Cardiac muscle cell (in vitro differentiated cells and primary cell): ENCODE data around the gene GP9. TPM values are rescaled to one million over a fixed set of nuclear protein-coding genes. Genes with fewer than 3 reads are reported as not detected.
"Not testable (repeated sequence)": the region's sequence is repeated elsewhere in the genome, so short reads cannot be mapped to it uniquely, and the experiment has no call there.

Source experiments
- DNase-seq, 2 donors: peaks; one replicate each; pipeline versions ENCODE4 v3.0.0 to v3.0.0-alpha.2; 2010 to 2017; ENCODE audit warnings: low read depth in 1 of 2, low spot score in 1 of 2
- H3K27ac ChIP-seq: fragments of 200-600 bp; sonication (generic); 2 replicates; pipeline ENCODE4 v1.5.1; 2016
- H3K27me3 ChIP-seq: fragments of 200-600 bp; sonication (generic); 2 replicates; pipeline ENCODE4 v1.6.0; 2016; ENCODE audit warnings: control low read depth
- H3K36me3 ChIP-seq: fragments of 200-600 bp; sonication (generic); 2 replicates; pipeline ENCODE4 v1.5.1; 2016; ENCODE audit warnings: control low read depth
- H3K4me1 ChIP-seq: fragments of 200-600 bp; sonication (generic); 2 replicates; pipeline ENCODE4 v1.8.1; 2017; ENCODE audit warnings: low read depth, mild to moderate bottlenecking, mixed run types
- H3K4me3 ChIP-seq: fragments of 200-600 bp; sonication (generic); 2 replicates; pipeline ENCODE4 v1.5.1; 2016; ENCODE audit warnings: mild to moderate bottlenecking
- H3K9me3 ChIP-seq: fragments of 200-600 bp; sonication (generic); 2 replicates; pipeline ENCODE4 v1.5.1; 2017; ENCODE audit warnings: low read depth, mild to moderate bottlenecking, control low read depth
- CTCF ChIP-seq: IDR thresholded peaks from 2 replicates; pipeline ENCODE4 v1.5.1; 2012; ENCODE audit warnings: low read depth, mild to moderate bottlenecking, low read length
- polyA plus RNA-seq: library from polyadenylated mRNA; unstranded; fragments of >200 nt; fragmentation: Nextera tagmentation; extraction: Ambion mirVana; gene quantifications from 2 replicates; pipeline ENCODE4 v1.2.1, GENCODE V29; 2016
- total RNA-seq: library from RNA; depleted of rRNA; stranded (reverse); fragments of >200 nt; gene quantifications from 2 replicates; pipeline ENCODE4 v1.2.3, GENCODE V29; 2016

GP9 gene
- total and polyA plus RNA-seq, 2 experiments from 2014 or later = not detected

- no peak overlapping the region for H3K27ac ChIP-seq
- no peaks in the 10 kb centered on the region for H3K4me1 ChIP-seq
- no peak overlapping the region for H3K4me3 ChIP-seq
- no peaks in the 10 kb centered on the region for H3K9me3 ChIP-seq
- H3K36me3 ChIP-seq = no peaks in the 10 kb centered on the region
- no peak for DNase-seq
- no peak for TF ChIP-seq CTCF
- no peaks in the 10 kb centered on the region for H3K27me3 ChIP-seq
Measured at GRCh38 chr3:129085165-129085715, 24.7 kb downstream of the GP9 start.

GRCh38 chr3:129085818-129086217 is 25.2 kb downstream of the GP9 start:
- no peaks in the 10 kb centered on the region for H3K27me3 ChIP-seq
- H3K27ac ChIP-seq = no peak overlapping the region
- no peaks in the 10 kb centered on the region for H3K9me3 ChIP-seq
- no peaks in the 10 kb centered on the region for H3K36me3 ChIP-seq
- H3K4me3 ChIP-seq = no peak overlapping the region
- TF ChIP-seq CTCF = no peak
- no peaks in the 10 kb centered on the region for H3K4me1 ChIP-seq
- DNase-seq = no peak

GRCh38 chr3:129087138-129087702 is 26.6 kb downstream of the GP9 start:
- Histone ChIP-seq H3K4me1 (no peaks in the 10 kb centered on the region), H3K27ac (no peak overlapping the region), H3K36me3 (peaks cover 5% of the 10 kb centered on the region), H3K27me3 (no peaks in the 10 kb centered on the region), H3K9me3 (no peaks in the 10 kb centered on the region), H3K4me3 (no peak overlapping the region)
- TF ChIP-seq CTCF = no peak
- peak in 1 of 2 donors; percentile 21 for DNase-seq

- not testable (repeated sequence) for H3K9me3 ChIP-seq, H3K36me3 ChIP-seq, H3K4me3 ChIP-seq, H3K27me3 ChIP-seq, H3K4me1 ChIP-seq, H3K27ac ChIP-seq
- DNase-seq = peak; percentile 32 to 71
Measured at GRCh38 chr3:129087904-129088303, 27.3 kb downstream of the GP9 start.

- not testable (repeated sequence) for H3K27ac ChIP-seq, DNase-seq, H3K9me3 ChIP-seq, H3K4me1 ChIP-seq, H3K36me3 ChIP-seq, H3K4me3 ChIP-seq, H3K27me3 ChIP-seq
Measured at GRCh38 chr3:129088312-129088711, 27.7 kb downstream of the GP9 start.

GRCh38 chr3:129095285-129095684 is 34.7 kb downstream of the GP9 start:
- no peak for DNase-seq
- H3K9me3 ChIP-seq = no peaks in the 10 kb centered on the region
- no peaks in the 10 kb centered on the region for H3K4me1 ChIP-seq
- no peaks in the 10 kb centered on the region for H3K27me3 ChIP-seq
- peaks cover 14% of the 10 kb centered on the region for H3K36me3 ChIP-seq
- no peak for TF ChIP-seq CTCF
- H3K27ac ChIP-seq = no peak overlapping the region
- no peak overlapping the region for H3K4me3 ChIP-seq
